ENCODE data around the gene SLCO2A1. TPM values are rescaled to one million over a fixed set of nuclear protein-coding genes. Genes with fewer than 3 reads are reported as not detected.

Gene SLCO2A1
- total and polyA plus RNA-seq, 2 experiments from 2014 or later = 0.31 to 1.0 TPM

DNA sequence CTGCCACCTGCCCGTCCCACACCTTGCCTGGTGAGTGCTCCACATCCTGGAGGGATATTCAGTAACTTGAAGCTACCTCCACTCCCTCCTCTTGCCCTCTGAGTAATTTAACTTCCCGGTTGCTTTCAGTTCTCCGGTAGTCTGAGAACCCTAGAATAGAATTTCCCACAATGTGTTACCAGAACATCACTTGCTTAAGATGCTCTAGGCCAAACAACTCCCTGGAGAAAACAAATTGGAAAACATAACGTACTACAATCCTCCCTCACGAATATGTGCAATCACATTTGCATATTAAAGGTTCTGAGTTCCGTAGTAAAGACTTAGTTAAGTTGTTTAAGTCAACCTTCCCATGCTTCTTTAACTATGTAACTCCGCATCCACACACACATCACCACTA, 44.8 kb downstream of the SLCO2A1 start:
- Histone ChIP-seq H3K9me2 (ENCODE audit: insufficient read depth) (peaks cover 16% of the 10 kb centered on the region), H3K27me3 (ENCODE audit: insufficient read depth) (no peaks in the 10 kb centered on the region), H3K4me3 (no peak overlapping the region), H2AFZ (no peak overlapping the region), H3K79me2 (replicated peaks; ENCODE audit: insufficient read depth) (no peaks in the 10 kb centered on the region), H4K20me1 (replicated peaks; ENCODE audit: insufficient read depth) (no peaks in the 10 kb centered on the region), H3K36me3 (ENCODE audit: insufficient read depth) (no peaks in the 10 kb centered on the region), H3F3A (replicated peaks; ENCODE audit: low read depth) (no peaks in the 10 kb centered on the region), H3K4me2 (no peak overlapping the region), H3K4me1 (ENCODE audit: insufficient read depth) (peaks cover 27% of the 10 kb centered on the region), H3K27ac (ENCODE audit: low read depth) (no peak overlapping the region)
- Mint-ChIP-seq H3K27ac (no peak overlapping the region), H3K4me3 (no peak overlapping the region), H3K27me3 (ENCODE audit: insufficient read depth, low read depth, poor library complexity) (peaks cover 16% of the 10 kb centered on the region), H3K9me3 (no peaks in the 10 kb centered on the region), H3K4me1 (peaks cover 50% of the 10 kb centered on the region), H3K36me3 (ENCODE audit: low read depth) (no peaks in the 10 kb centered on the region)
- ATAC-seq (no peak), DNase-seq (ENCODE audit: low spot score) (no peak)
- no peak for TF ChIP-seq CREB1 (CRISPR knock-in tag; IDR thresholded peaks at IDR 0.05; ENCODE audit: low read depth)
- no peak for TF ChIP-seq ZNF114 (CRISPR knock-in tag; IDR thresholded peaks at IDR 0.05)
- TF ChIP-seq, protein P1, sequence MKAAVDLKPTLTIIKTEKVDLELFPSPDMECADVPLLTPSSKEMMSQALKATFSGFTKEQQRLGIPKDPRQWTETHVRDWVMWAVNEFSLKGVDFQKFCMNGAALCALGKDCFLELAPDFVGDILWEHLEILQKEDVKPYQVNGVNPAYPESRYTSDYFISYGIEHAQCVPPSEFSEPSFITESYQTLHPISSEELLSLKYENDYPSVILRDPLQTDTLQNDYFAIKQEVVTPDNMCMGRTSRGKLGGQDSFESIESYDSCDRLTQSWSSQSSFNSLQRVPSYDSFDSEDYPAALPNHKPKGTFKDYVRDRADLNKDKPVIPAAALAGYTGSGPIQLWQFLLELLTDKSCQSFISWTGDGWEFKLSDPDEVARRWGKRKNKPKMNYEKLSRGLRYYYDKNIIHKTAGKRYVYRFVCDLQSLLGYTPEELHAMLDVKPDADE (IDR thresholded peaks at IDR 0.05) = no peak
- TF ChIP-seq, protein P2, sequence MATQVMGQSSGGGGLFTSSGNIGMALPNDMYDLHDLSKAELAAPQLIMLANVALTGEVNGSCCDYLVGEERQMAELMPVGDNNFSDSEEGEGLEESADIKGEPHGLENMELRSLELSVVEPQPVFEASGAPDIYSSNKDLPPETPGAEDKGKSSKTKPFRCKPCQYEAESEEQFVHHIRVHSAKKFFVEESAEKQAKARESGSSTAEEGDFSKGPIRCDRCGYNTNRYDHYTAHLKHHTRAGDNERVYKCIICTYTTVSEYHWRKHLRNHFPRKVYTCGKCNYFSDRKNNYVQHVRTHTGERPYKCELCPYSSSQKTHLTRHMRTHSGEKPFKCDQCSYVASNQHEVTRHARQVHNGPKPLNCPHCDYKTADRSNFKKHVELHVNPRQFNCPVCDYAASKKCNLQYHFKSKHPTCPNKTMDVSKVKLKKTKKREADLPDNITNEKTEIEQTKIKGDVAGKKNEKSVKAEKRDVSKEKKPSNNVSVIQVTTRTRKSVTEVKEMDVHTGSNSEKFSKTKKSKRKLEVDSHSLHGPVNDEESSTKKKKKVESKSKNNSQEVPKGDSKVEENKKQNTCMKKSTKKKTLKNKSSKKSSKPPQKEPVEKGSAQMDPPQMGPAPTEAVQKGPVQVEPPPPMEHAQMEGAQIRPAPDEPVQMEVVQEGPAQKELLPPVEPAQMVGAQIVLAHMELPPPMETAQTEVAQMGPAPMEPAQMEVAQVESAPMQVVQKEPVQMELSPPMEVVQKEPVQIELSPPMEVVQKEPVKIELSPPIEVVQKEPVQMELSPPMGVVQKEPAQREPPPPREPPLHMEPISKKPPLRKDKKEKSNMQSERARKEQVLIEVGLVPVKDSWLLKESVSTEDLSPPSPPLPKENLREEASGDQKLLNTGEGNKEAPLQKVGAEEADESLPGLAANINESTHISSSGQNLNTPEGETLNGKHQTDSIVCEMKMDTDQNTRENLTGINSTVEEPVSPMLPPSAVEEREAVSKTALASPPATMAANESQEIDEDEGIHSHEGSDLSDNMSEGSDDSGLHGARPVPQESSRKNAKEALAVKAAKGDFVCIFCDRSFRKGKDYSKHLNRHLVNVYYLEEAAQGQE (IDR thresholded peaks at IDR 0.05; ENCODE audit: unreplicated experiment) = no peak
- no peak for TF ChIP-seq NANOG (IDR thresholded peaks at IDR 0.05; ENCODE audit: borderline replicate concordance)
- no peak for TF ChIP-seq ZNF331 (CRISPR knock-in tag; IDR thresholded peaks at IDR 0.05; ENCODE audit: low read depth)

DNA sequence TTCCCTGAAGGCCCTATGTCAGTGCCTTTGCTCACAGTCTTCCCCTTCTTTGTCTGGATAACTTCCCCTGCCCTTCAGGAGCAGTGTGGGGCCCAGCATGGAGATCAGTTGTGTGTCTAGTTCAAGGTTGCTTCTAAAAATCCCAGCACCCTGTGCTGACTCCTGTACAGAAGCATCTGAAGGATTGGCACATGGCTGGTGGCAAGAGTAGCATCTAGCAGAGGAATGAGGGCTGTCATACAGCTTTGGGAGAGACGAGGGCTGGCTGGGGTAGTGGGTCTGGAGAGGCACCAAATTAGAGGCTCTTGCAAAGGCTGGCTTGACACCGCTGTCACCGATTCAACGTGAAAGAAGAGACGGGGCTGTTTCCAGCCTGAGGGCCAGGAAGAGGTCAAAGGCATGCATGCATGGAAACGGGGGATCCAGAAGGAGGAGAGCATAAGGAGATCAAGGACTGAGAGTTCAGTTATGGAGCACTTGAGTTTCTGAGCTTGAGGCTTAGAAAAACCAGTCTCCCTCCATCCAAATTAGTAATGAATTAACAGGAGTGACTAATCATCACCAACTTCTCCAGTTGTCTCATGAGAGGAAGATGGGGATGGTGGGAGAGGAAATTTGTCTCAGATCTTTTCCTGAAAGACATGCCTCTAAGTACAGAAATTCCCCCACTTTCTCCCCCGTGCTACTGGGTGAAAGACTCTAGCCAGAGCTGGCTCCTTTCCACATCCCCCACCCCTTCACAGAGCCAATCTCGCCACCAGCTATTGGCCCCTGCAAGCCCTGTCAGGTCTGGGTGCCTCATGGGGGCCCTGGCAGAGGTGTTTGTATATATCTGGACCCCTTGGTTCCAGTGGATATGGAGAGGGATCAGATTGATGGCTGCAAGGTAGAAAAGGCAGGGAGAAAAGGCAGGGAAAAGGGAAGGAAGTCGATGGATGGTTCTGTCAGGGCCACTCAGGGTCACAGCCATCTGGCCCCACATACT, 45.9 kb downstream of the SLCO2A1 start:
- DNase-seq (ENCODE audit: low spot score) = no peak
- Histone ChIP-seq H3F3A (replicated peaks; ENCODE audit: low read depth) (no peaks in the 10 kb centered on the region), H3K36me3 (ENCODE audit: insufficient read depth) (no peaks in the 10 kb centered on the region), H3K9me2 (ENCODE audit: insufficient read depth) (peaks cover 16% of the 10 kb centered on the region), H3K4me3 (no peak overlapping the region), H3K4me2 (no peak overlapping the region), H3K27me3 (ENCODE audit: insufficient read depth) (no peaks in the 10 kb centered on the region), H4K20me1 (replicated peaks; ENCODE audit: insufficient read depth) (no peaks in the 10 kb centered on the region), H3K79me2 (replicated peaks; ENCODE audit: insufficient read depth) (no peaks in the 10 kb centered on the region), H3K27ac (ENCODE audit: low read depth) (no peak overlapping the region), H2AFZ (no peak overlapping the region), H3K4me1 (ENCODE audit: insufficient read depth) (peaks cover 16% of the 10 kb centered on the region)
- Mint-ChIP-seq H3K36me3 (ENCODE audit: low read depth) (no peaks in the 10 kb centered on the region), H3K4me1 (peaks cover 41% of the 10 kb centered on the region), H3K27ac (no peak overlapping the region), H3K27me3 (ENCODE audit: insufficient read depth, low read depth, poor library complexity) (peaks cover 14% of the 10 kb centered on the region), H3K4me3 (no peak overlapping the region), H3K9me3 (no peaks in the 10 kb centered on the region)
- ATAC-seq = no peak
- no peak for TF ChIP-seq NANOG (IDR thresholded peaks at IDR 0.05; ENCODE audit: borderline replicate concordance)
- no peak for TF ChIP-seq ZNF114 (CRISPR knock-in tag; IDR thresholded peaks at IDR 0.05)
- TF ChIP-seq, protein P3, sequence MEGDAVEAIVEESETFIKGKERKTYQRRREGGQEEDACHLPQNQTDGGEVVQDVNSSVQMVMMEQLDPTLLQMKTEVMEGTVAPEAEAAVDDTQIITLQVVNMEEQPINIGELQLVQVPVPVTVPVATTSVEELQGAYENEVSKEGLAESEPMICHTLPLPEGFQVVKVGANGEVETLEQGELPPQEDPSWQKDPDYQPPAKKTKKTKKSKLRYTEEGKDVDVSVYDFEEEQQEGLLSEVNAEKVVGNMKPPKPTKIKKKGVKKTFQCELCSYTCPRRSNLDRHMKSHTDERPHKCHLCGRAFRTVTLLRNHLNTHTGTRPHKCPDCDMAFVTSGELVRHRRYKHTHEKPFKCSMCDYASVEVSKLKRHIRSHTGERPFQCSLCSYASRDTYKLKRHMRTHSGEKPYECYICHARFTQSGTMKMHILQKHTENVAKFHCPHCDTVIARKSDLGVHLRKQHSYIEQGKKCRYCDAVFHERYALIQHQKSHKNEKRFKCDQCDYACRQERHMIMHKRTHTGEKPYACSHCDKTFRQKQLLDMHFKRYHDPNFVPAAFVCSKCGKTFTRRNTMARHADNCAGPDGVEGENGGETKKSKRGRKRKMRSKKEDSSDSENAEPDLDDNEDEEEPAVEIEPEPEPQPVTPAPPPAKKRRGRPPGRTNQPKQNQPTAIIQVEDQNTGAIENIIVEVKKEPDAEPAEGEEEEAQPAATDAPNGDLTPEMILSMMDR (conservative IDR thresholded peaks at IDR 0.05; ENCODE audit: low read depth in 2 of 2) = no peak
- no peak for TF ChIP-seq CREB1 (CRISPR knock-in tag; IDR thresholded peaks at IDR 0.05; ENCODE audit: low read depth)

Measured in GM23338 (cell line).